SIG-M5 treated with dmso at 0.1 percent for 504 hours (cell line): ENCODE measurements around the gene RXRA.
A peak's percentile ranks its signal among the peaks of the same experiment; 100 is the strongest.

Experiments used
- DNase-seq: peaks from one replicate; lab custom pipeline; 2025; ENCODE audit not compliant: unreplicated experiment; lab: John Stamatoyannopoulos, UW

Gene RXRA

DNA sequence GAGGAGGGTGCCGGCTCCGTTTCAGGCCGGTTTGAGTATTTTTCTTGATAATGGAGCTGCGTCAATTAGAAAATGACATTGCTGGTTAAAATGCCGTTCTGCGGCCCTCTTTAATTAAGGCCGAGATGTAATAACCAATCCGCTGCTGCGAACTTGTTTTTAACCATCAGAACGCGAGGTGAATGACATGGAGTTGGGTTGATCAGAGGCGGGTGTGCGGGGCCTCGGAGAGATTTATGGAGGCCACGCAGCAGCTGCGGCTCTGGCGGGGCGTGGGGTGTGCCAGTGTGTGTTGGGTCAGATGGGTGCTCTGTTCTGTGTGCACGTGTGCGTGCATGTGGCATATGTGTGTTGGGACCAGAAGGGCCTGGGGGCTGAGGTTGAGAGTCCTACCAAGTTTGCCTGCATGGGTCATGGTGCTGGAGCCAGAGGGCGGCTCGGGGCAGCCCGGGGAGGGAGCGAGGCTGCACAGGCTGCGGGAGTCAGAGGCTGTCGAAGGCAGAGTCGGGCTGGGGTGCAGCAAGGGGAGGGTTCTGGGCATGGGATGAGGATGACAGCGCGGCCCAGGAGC lies 25.4 kb downstream of the RXRA start:
- no peak for DNase-seq

DNA sequence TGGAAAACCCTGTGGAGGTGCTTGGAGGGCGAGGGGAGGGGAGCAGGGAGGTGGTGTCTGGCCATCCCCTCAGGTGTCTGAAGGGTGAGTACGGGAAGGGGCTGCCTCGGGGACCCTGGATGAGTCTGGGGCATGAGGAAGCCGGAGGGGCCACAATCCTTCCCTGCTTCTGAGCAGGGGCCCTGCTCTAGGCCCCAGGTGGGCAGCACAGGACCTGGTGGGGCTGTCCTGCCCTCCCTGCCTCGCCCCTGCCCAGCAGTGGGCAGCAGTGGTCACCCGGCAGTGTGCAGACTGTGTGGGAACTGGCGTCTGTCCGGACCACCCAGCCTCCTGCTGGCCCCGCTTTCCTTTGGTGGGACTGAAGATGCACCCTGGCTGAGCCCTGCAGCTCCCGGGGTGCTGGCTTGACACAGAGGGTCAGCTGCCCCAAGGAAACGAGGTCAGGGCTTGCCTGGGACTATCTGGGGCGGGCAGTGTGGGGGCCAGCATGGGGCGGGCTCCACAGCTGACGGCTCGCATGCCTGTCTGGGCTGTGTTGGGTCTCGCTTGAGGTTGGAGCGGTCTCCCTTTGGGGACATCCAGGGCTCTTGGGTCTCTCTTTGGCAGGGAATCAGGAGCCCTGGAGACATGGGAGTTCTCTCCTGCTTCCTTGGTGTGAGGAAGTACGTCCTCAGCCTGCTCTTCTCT lies 26.1 kb downstream of the RXRA start:
- DNase-seq = no peak

DNA sequence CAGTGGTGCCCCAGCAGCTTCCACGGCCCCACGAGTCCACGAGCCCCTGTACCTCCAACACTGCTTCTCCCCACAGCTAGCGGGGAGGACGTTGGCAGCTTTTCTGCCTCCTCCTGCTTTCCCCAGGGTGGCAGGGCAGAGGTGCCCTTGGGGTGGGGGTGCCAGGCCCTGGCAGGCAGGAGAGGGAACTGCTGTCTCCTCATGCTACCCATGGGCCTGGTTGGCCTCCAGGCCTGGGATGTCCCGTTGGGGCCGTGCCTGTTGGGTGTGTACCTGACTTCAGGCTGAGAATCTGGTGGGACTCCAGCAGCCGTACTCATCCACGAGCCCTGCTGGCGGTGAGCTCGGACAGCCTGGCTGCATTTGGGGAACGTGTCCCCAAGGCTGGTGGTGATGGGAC lies 27.3 kb downstream of the RXRA start:
- DNase-seq = no peak

DNA sequence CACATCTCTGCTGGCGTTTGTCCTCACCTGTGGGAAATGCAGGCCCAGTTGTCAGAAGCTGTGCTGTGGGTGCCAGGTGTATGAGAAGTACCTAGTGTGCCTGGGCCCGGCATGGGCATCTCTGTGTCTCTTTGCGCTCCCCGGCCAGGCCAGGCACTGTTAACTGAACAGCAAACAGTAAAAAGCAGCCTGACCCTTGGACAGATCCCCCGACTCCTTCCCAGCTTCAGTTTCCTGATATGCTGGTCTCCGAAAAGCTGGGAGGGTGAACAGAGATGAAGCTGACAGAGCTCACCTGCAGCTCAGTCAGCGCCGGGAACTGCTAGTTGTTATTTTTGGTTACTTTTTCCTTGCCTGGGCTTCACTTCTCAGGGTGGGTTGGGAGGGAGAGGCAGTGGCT lies 28.9 kb downstream of the RXRA start:
- no peak for DNase-seq

DNA sequence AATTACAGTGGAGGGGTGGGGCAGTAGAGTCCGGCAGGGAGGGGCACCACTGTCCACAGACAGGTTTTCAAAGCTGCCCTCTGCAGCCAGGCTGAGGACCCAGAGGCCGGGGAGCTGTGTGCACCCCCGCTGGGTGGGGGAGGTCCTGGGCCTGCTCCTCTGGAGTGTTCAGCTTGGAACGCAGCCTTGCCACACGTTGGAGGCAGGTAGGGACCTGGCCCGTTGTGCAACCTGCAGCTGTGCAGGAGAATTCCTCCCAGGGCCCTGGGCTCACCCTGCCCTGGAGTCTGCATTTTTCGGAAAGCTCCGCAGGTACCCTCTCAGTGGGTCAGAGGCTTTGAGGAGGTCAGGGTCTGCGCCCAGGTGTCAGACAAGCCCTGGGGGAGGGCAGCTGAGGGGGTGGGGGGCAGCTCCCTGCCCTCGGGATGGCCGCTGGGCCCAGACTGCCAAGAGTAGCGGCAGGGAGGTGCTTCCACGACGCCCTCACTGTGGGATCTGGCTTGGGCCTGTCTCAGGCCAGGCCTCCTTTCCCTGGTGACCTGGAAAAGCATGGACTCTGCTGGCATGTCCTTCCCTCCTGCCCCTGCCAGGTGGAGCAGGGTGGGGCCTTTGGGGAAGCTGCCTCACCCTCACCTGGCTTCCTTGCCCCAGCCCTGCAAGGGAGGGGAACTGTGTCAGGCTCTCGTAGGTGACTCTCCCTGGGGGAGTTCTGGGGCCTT lies 29.5 kb downstream of the RXRA start:
- DNase-seq = no peak

DNA sequence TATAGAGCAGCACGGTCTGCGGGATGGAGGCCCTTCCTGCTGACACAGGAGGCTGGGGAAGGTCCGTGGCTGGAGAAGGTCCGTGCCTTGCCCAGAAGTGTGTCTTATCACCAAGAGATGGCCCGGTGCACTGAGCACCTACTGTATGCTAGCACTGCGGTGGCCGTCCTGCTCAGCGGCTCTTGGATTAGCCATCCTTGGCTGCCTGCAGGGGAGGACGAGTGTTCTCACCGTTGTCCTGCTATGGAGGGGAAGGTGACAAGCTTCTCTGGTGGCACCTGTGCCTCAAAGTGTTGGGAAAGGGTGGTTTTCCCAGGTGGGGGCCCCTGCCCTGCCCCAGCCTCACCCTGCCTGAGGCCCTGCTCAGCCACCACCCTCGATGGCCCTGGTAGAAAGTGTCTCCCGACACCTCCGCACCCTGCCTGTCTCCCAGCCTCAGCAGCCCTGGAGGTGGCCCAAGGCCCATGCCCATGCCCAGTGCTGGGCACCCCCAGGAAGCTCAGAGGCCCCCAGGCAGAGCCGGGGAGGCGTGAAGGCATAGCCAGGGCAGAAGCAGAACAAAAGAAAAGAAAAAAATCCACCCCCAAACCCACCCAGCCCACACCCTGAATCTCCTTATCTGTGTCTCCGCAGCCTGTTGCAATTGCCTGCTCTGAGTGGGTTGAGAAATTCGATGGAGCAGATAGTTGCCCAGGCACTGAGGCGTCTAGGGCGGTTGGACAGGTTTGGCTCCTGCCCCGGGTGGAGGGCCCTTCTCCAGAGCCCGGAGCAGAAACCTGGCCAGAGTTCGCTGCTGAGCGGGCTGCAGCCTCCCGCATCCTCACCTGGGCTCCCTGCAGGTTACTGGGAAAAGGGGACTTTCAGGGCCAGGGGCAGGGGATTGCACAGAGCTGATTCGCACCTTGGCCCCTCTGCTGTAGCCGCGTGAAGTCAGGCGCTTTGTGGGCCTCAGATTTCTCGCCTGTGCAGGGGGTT lies 30.5 kb downstream of the RXRA start:
- peak; percentile 50 for DNase-seq

DNA sequence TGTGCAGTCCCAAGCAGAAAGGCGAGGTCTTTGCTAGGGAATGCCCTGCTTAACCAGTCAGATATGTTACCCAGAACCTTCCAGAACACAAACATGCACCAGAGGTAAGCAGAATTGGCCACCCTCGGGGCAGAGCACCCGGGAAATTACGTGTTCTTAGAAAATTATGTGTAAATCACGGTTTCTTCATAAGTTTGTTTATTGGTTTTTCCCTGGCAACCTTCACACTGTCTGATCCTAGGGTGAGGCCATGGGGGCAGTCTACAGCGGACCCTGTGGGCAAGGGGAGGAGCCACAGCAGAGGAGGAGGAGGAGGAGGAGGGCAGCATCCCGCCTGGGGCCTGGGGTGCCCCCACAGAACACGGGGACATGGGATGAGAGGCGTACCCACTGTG lies 31.4 kb downstream of the RXRA start:
- peak; percentile 39 for DNase-seq

DNA sequence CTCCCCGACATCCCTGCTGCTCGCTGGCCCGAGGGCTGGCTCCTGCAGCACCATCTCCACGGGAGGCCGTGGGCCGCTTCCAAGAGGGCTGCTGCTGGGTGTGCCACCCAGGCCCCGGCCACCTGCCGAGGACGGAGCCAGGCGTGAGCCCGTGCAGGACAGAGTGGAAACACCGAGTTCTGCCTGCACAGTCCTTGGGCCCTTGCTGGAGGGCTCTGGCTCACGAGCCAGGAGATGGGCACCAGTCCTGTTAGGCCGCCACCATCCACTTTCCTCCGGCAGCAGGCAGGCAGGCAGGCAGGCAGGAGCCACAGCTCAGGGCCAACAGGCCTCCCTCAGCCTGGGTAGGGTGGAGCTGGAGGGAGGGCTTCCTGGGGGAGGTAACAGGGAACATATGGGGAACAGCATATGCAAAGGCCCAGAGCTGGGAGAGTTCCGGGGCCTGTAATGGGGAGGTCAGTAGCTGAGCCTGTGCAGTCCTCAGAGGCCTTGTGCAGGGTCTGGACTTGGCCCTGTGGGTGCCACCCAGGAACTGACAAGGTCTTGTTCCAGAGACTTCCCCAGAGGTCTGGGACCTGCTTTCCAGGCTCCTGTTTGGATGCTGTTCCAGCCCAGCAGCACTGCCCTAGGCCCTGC lies 31.9 kb downstream of the RXRA start:
- no peak for DNase-seq

DNA sequence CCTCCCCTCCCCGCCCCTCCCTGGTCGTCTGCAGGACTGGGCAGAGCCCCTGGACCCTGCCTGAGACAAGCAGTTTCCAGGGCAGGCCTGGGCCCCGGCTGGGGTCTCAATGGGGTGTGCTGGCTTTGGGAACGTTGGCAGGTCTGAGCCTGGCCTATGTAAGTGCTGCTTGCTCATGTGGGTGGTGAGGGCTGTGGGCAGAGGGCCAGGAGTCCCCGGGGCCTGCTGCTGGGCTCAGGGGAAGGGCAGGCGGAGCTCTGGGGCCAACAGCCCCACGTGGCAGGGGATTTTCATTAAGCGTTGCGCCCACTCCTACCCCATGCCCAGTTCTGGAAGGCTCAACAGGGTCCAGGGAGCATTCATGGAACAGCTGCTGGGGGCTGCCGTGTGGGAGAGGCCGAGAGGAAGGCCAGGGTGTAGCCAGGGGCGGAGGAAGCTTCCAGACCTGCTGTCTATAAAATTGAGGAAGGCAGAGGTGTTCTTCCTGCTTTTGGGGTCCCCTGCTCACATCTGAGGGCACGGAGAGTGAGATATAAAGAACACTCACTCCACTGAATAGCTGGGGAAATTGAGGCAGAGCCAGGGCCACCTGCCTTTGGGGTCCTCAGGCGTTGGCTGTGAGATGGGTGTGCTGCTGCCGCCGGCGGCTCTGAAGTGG lies 32.5 kb downstream of the RXRA start:
- no peak for DNase-seq

DNA sequence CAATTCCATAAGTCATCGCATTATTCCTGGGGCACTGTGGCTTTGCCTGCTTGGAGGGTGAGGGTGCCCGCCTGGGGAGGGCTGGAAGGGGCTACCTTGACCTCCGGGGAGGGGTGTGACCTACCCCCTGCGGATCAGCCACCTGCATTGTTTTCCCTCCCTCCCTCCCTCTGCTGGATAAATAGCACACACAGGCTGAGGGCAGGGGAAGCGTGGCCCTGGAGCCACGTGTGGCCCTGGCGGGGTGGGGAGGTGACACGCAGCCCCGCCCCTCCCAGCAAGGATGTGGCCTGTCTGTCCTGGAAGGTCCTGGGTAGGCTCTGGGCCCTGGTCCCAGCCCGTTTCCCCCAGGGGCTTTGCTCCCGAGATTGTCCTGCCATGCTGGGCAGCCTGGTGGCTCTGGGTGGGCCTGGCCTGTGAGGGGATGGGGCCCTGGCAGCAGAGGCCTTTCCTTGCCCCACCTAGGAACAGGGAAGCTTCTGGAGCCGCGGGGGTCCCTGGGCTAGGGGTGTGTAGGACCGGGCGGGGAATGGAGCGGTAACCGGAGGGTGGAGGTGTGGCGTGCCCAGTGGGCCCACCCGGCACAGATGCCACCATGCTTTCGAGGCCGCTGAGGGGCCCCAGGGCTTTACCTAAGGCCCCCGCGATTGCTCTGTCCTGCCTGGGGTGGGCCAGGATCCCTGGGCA lies 33.4 kb downstream of the RXRA start:
- no peak for DNase-seq

DNA sequence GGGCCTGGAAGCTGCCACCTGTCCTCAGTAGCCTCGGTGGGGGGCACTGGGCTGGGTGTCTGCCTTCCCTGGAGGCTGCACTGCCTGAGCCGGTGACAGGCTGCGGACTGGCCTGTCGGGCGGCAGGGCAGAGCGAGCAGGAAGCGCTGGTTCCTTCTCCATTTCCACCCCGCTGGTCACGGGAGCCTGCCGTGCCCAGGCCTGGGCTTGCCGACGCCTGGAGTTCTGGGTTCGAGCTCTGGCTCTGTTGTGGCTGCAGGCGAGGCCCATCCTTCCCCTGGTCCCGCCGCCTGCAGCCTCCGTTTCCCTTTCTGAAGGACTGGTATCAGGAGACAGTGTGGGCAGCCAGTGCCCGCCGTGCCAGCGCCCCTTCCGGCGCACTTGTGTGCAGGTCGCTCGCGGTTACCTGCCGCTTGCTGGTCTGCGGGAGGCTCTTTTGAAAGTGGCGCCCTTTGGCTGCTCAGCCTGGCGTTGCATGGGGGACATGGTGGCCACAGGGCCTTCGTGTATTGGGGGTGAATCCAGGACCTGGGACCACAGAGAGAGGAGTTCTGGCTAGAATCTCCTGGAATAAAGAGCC lies 34.0 kb downstream of the RXRA start:
- no peak for DNase-seq

DNA sequence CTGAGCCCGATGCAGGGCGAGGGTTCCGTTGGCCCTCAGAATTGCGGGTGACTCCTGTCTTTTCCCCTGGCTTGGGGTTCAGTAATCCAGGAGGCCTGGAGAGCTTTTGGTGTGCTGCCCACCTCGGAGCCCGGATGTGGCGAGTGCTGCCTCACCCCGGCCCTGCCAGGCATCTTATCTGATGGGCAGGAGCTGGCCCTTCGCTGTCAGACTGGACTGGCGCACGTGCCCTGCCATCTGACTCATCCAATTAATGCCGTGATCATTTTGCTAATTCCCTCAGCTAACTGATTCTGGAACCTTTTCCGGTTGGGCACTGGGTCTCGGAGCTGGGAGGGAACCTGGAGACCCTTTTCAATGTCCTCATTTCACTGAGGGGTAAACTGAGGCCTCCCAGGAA lies 34.6 kb downstream of the RXRA start:
- no peak for DNase-seq

DNA sequence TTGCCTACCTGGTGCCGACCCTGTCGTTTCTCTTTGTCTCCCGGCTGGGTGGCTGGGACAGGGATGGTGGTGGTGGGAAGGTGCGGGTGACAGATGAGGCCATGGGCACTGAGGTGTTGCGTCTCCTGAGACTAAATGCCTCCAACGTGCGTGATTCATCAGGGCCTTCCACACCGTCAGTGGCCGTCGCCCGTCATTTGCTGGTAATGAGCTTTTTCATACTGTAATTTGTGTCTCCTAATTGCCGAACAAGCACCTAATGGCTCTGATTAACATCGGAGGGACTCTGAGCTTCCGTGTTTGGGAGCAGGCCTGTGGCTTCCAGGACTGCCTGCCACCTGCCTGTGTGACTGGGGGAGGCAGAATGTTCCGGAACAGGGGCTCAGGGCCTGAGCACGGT lies 35.2 kb downstream of the RXRA start:
- no peak for DNase-seq

DNA sequence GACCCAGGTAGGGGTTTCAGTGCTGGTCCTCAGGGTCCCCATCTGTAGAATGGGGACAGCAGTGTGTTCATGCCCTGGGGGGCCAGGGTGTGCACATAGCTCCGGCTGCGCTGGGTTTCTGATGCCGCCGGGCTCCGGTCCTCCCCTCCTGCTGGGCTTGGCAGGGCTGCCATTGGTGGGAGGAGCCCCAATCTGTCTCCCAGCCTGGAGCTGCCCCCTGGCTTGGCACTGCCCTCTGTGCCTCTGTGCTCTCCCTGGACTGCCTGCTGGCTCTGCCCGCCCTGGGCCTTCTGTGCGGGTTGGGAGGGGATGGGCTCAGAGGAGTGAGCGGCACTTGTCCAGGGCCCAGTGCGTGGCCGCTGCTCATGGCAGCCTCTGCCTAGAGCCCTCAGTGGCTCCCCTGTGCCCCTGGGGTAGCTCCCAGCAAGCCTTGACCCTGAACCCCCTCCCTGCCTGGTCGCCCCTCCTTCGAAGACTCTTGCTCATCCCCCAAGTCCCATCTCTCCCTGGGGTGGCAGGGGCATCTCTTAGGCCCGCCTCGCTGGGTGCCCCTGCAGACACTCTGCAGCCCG lies 35.7 kb downstream of the RXRA start:
- DNase-seq = no peak

DNA sequence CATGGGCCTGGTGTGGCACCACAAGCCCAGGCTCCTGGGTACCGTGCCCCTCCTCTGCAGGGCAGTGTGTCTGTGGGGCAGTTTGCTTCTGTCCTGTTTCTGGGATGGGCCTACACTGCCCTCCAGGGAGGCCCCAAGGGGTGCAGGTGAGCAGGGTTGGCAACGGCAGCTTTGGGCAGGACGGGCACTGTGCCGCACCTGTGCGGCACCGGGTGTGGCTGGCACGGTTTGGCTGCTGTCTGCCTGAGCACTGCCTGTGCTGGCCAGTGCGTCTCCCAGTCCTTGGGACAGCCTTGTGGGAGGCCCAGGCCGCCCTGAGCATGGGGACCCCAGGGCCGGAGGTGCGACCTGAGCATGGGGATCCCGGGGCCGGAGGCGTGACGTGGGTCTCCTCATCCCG lies 37.2 kb downstream of the RXRA start:
- DNase-seq = no peak

DNA sequence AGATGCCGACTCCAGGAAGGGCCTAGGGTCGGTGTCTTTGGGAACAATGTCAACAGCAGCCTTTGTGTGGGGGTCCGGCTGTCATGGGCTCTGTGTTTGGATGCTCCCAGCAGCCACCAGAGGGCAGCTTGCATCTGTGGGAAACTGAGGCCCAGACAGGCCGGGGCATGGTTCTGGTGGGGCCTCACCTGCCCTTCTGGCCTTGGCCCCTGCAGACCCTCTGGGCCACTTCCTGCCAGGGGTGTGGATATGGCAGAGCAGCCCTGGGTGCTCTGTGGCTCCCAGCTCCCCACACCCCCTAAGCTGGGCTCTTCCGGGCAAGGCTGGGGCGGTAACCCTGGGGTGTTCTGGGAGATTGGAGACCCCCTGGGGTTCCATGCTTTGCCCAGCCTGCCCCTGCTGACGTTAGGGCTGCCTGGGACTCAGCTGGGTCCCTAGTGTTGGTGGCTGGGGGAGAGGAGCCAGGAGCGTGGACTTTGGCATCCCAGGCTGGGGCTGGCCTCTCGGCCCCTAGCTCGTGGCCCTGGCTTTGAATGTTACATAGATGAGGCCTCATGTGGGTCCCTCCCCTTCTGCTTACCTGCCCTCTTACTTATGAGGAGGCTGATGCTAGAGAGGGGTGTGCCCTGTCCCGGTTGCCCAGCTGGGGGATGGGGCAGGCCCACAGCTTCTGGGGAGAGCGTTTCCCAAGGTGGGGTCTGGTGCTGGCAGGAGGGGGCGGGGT lies 38.3 kb downstream of the RXRA start:
- no peak for DNase-seq

DNA sequence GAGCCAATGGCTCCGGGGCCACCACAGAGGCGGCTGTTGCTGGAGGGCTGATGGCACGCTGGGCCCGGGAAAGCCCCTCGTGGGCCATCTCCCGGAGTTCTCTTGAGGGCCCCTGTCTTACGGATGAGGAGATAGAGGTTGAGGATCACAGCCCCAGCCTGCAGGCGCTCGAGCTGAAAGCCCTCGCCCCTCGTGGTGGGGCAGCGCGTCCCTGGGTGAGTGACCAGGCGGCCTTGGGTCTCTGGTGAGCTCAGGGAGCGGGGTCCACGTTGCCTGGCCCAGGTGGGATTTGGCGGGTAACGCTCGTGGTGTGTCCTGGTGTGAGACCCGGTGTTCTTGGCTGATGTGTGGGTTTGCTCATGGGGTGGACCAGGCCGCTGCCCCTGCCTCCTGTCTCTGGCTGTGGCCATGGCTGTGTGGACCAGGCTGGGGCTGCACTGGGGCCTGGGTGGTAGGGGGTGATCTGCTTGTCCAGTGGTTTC lies 38.9 kb downstream of the RXRA start:
- DNase-seq = no peak

DNA sequence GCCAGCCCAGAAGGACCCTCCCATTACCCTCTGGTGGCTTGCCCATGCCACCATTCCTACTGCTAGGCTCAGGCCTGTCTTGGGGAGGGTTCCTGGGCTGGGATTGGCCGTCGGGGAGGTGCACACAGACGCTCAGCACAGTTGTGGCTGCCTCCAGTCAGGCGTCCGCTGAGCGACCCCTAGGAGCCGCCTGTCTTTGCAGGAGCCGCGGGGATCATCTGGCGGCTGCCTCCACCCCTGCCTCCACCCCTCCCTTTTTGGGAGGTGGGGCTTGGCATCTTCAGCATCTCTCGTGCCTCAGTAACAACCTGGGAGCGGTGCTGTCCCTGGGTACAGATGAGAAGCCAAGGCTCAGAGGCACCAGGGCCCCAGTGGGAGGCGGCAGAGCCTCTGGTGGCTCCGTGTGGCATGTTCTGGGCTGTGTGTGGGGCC lies 39.6 kb downstream of the RXRA start:
- peak; percentile 63 for DNase-seq
